Activated CD8-positive, alpha-beta T cell treated with anti-CD3 and anti-CD28 coated beads, Interleukin-2, amount 10 ng/mL, durations not matched to agents 7 days and 5 days (primary cell): Measurements from ENCODE around the gene CPNE2. TPM values are rescaled to one million over a fixed set of nuclear protein-coding genes. Genes with fewer than 3 reads are reported as not detected.
A peak's percentile ranks its signal among the peaks of the same experiment; 100 is the strongest.

Source experiments
- ATAC-seq: fragments of 150-1000 bp; cut with Tn5 transposase; one replicate; pipeline ENCODE4 v1.10.0; 2021; ENCODE audit warnings: moderate library complexity
- CTCF ChIA-PET: fragments of 350-600 bp; sonication (Branson Sonifier 250); formaldehyde crosslinking; loops from one replicate; lab custom pipeline; 2021; ENCODE audit warnings: antibody characterized with exemption; lab: Charles Lee
- POLR2A ChIA-PET: fragments of 350-600 bp; sonication (Branson Sonifier 250); formaldehyde crosslinking; loops from one replicate; lab custom pipeline; 2021; ENCODE audit warnings: antibody characterized with exemption; lab: Charles Lee
- DNase-seq: peaks from one replicate; pipeline ENCODE4 v3.0.0-alpha.2; 2020
- H3K27ac Mint-ChIP-seq: one replicate; pipeline ENCODE4 v1.8.0; 2021; ENCODE audit warnings: mild to moderate bottlenecking, mixed read lengths
- H3K27me3 Mint-ChIP-seq: one replicate; pipeline ENCODE4 v1.8.0; 2021; ENCODE audit warnings: low read depth, mixed read lengths
- H3K36me3 Mint-ChIP-seq: one replicate; pipeline ENCODE4 v1.8.0; 2021; ENCODE audit warnings: low read depth, mixed read lengths
- H3K4me1 Mint-ChIP-seq: one replicate; pipeline ENCODE4 v1.8.0; 2021; ENCODE audit warnings: low read depth, mixed read lengths
- H3K4me3 Mint-ChIP-seq: one replicate; pipeline ENCODE4 v1.8.0; 2021; ENCODE audit warnings: mild to moderate bottlenecking, mixed read lengths
- H3K9me3 Mint-ChIP-seq: one replicate; pipeline ENCODE4 v1.8.0; 2022; ENCODE audit warnings: mixed read lengths; ENCODE audit not compliant: insufficient read depth
- total RNA-seq, 2 experiments: library from RNA; stranded (reverse); gene quantifications; one replicate each; pipeline ENCODE4 v1.2.3, GENCODE V29; 2021

CPNE2 gene
- total RNA-seq, 2 experiments from 2014 or later: 11.3 to 12.5 TPM

GRCh38 chr16:57169327-57169726 is 76.9 kb downstream of the CPNE2 start:
- POLR2A ChIA-PET: no interaction called here

GRCh38 chr16:57172721-57173290 is 80.4 kb downstream of the CPNE2 start:
- Mint-ChIP-seq H3K36me3 (peaks cover 42% of the 10 kb centered on the region), H3K27me3 (no peaks in the 10 kb centered on the region), H3K27ac (peak overlapping the region; percentile 18), H3K4me1 (peaks cover 4% of the 10 kb centered on the region), H3K9me3 (no peaks in the 10 kb centered on the region), H3K4me3 (no peak overlapping the region)
- CTCF ChIA-PET: interaction anchor here (1.0 kb wide), 3 partner anchors 21 to 88 kb away, joined by 3 read pairs; no protein-coding TSS in a partner anchor
- POLR2A ChIA-PET: no interaction called here
- DNase-seq: no peak
- ATAC-seq: no peak

More at GRCh38 chr16:57169327-57169726, 76.9 kb downstream of the CPNE2 start:
- no peaks in the 10 kb centered on the region for H3K9me3 Mint-ChIP-seq
- no peak overlapping the region for H3K4me3 Mint-ChIP-seq
- DNase-seq: no peak
- peaks cover 68% of the 10 kb centered on the region for H3K36me3 Mint-ChIP-seq
- peaks cover 5% of the 10 kb centered on the region for H3K4me1 Mint-ChIP-seq
- H3K27me3 Mint-ChIP-seq: no peaks in the 10 kb centered on the region
- no peak overlapping the region for H3K27ac Mint-ChIP-seq
- no peak for ATAC-seq
- CTCF ChIA-PET: interaction anchor here (1.3 to 2.6 kb wide), 6 partner anchors 14 to 205 kb away, joined by 3 to 23 read pairs (median 4); partner anchors contain the start of gene CPNE2

DNA sequence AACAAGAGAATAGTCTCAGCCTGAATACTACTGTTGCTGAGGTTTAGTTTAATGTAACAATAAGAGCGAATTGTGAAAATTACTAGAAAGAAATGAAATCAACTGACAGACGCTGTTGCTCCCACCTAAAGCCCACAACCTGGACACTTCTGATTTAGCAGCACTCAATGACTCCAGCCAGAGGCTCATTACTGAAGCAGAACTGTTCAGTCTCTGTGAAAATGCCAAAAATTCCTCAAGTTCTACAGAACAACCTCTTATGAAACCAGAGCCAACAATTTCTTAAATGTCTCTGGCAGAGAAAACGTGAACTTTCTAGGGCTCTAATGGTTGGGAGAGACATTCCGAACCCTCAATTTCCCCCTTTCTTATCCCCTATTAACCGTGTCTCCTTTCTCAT is 83.5 kb downstream of the CPNE2 start:
- no peak for DNase-seq
- no peak overlapping the region for H3K27ac Mint-ChIP-seq
- H3K9me3 Mint-ChIP-seq: no peaks in the 10 kb centered on the region
- ChIA-PET POLR2A (no interaction called here), CTCF (interaction anchor here (1.0 to 1.9 kb wide), 4 partner anchors 83 to 211 kb away, joined by 3 to 7 read pairs (median 6); partner anchors contain the start of gene CPNE2)
- no peaks in the 10 kb centered on the region for H3K4me1 Mint-ChIP-seq
- H3K27me3 Mint-ChIP-seq: no peaks in the 10 kb centered on the region
- peaks cover 29% of the 10 kb centered on the region for H3K36me3 Mint-ChIP-seq
- H3K4me3 Mint-ChIP-seq: no peak overlapping the region
- ATAC-seq: no peak

- peaks cover 3% of the 10 kb centered on the region for H3K4me1 Mint-ChIP-seq
- CTCF ChIA-PET: interaction anchor here (1.7 kb wide), 1 partner anchor 95 kb away, joined by 4 read pairs; no protein-coding TSS in a partner anchor
- H3K27ac Mint-ChIP-seq: no peak overlapping the region
- POLR2A ChIA-PET: no interaction called here
- H3K9me3 Mint-ChIP-seq: no peaks in the 10 kb centered on the region
- no peak overlapping the region for H3K4me3 Mint-ChIP-seq
- DNase-seq: no peak
- H3K27me3 Mint-ChIP-seq: no peaks in the 10 kb centered on the region
- H3K36me3 Mint-ChIP-seq: peaks cover 6% of the 10 kb centered on the region
- no peak for ATAC-seq
Observed at GRCh38 chr16:57178196-57178595, 85.8 kb downstream of the CPNE2 start.

GRCh38 chr16:57178793-57179212 is 86.4 kb downstream of the CPNE2 start:
- Mint-ChIP-seq H3K36me3 (peaks cover 3% of the 10 kb centered on the region), H3K4me3 (no peak overlapping the region)
- CTCF ChIA-PET: interaction anchor here (1.7 kb wide), 1 partner anchor 95 kb away, joined by 4 read pairs; no protein-coding TSS in a partner anchor

GRCh38 chr16:57179215-57179828 is 86.9 kb downstream of the CPNE2 start:
- Mint-ChIP-seq H3K4me1 (peaks cover 13% of the 10 kb centered on the region), H3K27ac (no peak overlapping the region), H3K4me3 (no peak overlapping the region), H3K9me3 (no peaks in the 10 kb centered on the region), H3K36me3 (peaks cover 5% of the 10 kb centered on the region), H3K27me3 (no peaks in the 10 kb centered on the region)
- ChIA-PET POLR2A (no interaction called here), CTCF (interaction anchor here (1.3 to 1.4 kb wide), 2 partner anchors 87 to 121 kb away, joined by 3 to 4 read pairs; partner anchors contain the start of gene CPNE2)
- DNase-seq (no peak), ATAC-seq (no peak)

More at GRCh38 chr16:57178793-57179212, 86.4 kb downstream of the CPNE2 start:
- POLR2A ChIA-PET: no interaction called here
- ATAC-seq (no peak), DNase-seq (no peak)
- peaks cover 8% of the 10 kb centered on the region for H3K4me1 Mint-ChIP-seq
- no peaks in the 10 kb centered on the region for H3K9me3 Mint-ChIP-seq
- no peaks in the 10 kb centered on the region for H3K27me3 Mint-ChIP-seq
- H3K27ac Mint-ChIP-seq: no peak overlapping the region

- no peak for ATAC-seq
- Mint-ChIP-seq H3K9me3 (no peaks in the 10 kb centered on the region), H3K27ac (no peak overlapping the region), H3K27me3 (no peaks in the 10 kb centered on the region), H3K36me3 (peaks cover 5% of the 10 kb centered on the region), H3K4me1 (peaks cover 40% of the 10 kb centered on the region), H3K4me3 (peak overlapping the region; percentile 94)
- ChIA-PET POLR2A (no interaction called here), CTCF (interaction anchor here (0.7 to 3.0 kb wide), 6 partner anchors 14 to 116 kb away, joined by 3 to 10 read pairs (median 4); partner anchors contain the start of gene CPNE2)
- DNase-seq: no peak
Observed at GRCh38 chr16:57184113-57184512, 91.7 kb downstream of the CPNE2 start.

DNA sequence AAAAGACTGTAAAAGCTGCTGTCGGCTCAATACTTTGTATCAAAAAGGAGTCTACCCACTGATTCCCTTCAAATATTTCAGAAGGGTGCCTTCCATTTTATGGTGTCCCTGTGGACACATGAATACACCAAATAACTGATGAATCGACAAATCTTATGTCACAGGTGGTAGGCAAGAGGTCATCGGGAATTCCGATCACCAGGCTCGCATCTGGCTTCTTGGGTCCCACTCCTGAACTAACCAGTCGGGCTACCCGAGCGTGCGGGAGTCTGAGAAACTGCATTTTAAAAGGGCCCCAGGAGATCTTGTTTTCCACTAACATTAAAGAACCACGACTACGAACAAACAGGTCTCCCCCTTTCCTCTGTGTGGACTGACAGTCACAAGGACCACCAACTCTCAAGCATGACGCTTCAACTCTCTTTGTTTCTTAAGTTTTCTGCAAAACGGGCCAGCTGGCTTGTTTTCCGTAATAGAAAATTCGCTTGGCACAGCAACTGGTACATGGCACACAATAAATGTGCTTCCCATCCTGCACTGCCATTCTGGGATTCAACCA is 92.6 kb downstream of the CPNE2 start:
- peaks cover 40% of the 10 kb centered on the region for H3K4me1 Mint-ChIP-seq
- ChIA-PET CTCF (interaction anchor here (0.7 to 3.0 kb wide), 7 partner anchors 11 to 237 kb away, joined by 3 to 10 read pairs (median 4); partner anchors contain the start of gene CPNE2), POLR2A (interaction anchor here (0.9 to 1.7 kb wide), 4 partner anchors 15 to 58 kb away, joined by 3 to 6 read pairs (median 4); no protein-coding TSS in a partner anchor)
- ATAC-seq (no peak), DNase-seq (peak; percentile 22)
- H3K27ac Mint-ChIP-seq: peak overlapping the region; percentile 97
- peaks cover 9% of the 10 kb centered on the region for H3K36me3 Mint-ChIP-seq
- peak overlapping the region; percentile 94 for H3K4me3 Mint-ChIP-seq
- no peaks in the 10 kb centered on the region for H3K9me3 Mint-ChIP-seq
- no peaks in the 10 kb centered on the region for H3K27me3 Mint-ChIP-seq

- DNase-seq (no peak), ATAC-seq (peak; percentile 42)
- peaks cover 9% of the 10 kb centered on the region for H3K36me3 Mint-ChIP-seq
- no peaks in the 10 kb centered on the region for H3K9me3 Mint-ChIP-seq
- H3K4me3 Mint-ChIP-seq: peak overlapping the region; percentile 94
- H3K27ac Mint-ChIP-seq: peak overlapping the region; percentile 97
- ChIA-PET POLR2A (interaction anchor here (0.6 to 1.7 kb wide), 8 partner anchors 15 to 196 kb away, joined by 3 to 6 read pairs (median 4); partner anchors contain the start of gene NLRC5), CTCF (interaction anchor here (0.9 to 3.0 kb wide), 11 partner anchors 11 to 237 kb away, joined by 3 to 10 read pairs (median 3); partner anchors contain the start of gene CPNE2)
- no peaks in the 10 kb centered on the region for H3K27me3 Mint-ChIP-seq
- peaks cover 40% of the 10 kb centered on the region for H3K4me1 Mint-ChIP-seq
Observed at GRCh38 chr16:57185446-57185944, 93.1 kb downstream of the CPNE2 start.

- POLR2A ChIA-PET: interaction anchor here (0.6 to 1.7 kb wide), 11 partner anchors 16 to 561 kb away, joined by 3 to 6 read pairs (median 3); partner anchors contain the start of genes MT1E and NLRC5
- Mint-ChIP-seq H3K4me1 (peaks cover 39% of the 10 kb centered on the region), H3K4me3 (peak within 1 kb of the TSS; percentile 94), H3K27me3 (no peaks in the 10 kb centered on the region), H3K9me3 (no peaks in the 10 kb centered on the region), H3K27ac (peak within 1 kb of the TSS; percentile 97), H3K36me3 (peaks cover 9% of the 10 kb centered on the region)
- CTCF ChIA-PET: interaction anchor here (0.9 to 3.0 kb wide), 10 partner anchors 10 to 236 kb away, joined by 3 to 10 read pairs (median 3); partner anchors contain the start of gene CPNE2
- ATAC-seq: peak; percentile 95
- peak; percentile 100 for DNase-seq
Observed at GRCh38 chr16:57185945-57186871, 93.8 kb downstream of the CPNE2 start, which contains the start of the genes PSME3IP1 and RSPRY1. TSS of gene PSME3IP1 (minus strand) at chr16:57186039. CDS start at chr16:57173854, 12,185 bp downstream. TSS of gene RSPRY1 (plus strand) at chr16:57186329. CDS start at chr16:57204659, 18,330 bp downstream.
